Neural cell (in vitro differentiated cells): ENCODE data around the gene HSPA12A. TPM values are rescaled to one million over a fixed set of nuclear protein-coding genes. Genes with fewer than 3 reads are reported as not detected.

Source experiments
- H2AFZ ChIP-seq: fragments of 200-600, 300-800 bp; sonication (generic), shearing (Covaris generic); 2 replicates; pipeline ENCODE4 v1.6.0; 2014; ENCODE audit warnings: low read depth, mild to moderate bottlenecking, antibody characterized with exemption, low read length, moderate library complexity
- H3F3A ChIP-seq: fragments of 200-600 bp; shearing (Covaris generic); 2 replicates; pipeline ENCODE4 v1.6.1; 2016; ENCODE audit warnings: mild to moderate bottlenecking, moderate library complexity, mixed read lengths, antibody characterized with exemption, low read length; ENCODE audit not compliant: insufficient read depth, poor library complexity, severe bottlenecking
- H3K27ac ChIP-seq: fragments of 200-600, 300-800 bp; sonication (generic), shearing (Covaris generic); 2 replicates; pipeline ENCODE4 v1.5.1; 2014; ENCODE audit warnings: mild to moderate bottlenecking, low read length, moderate library complexity
- H3K27me3 ChIP-seq: fragments of 300-800, 200-600 bp; sonication (generic), shearing (Covaris generic); 2 replicates; pipeline ENCODE4 v1.6.0; 2014; ENCODE audit warnings: mild to moderate bottlenecking, low read depth, low read length, moderate library complexity; ENCODE audit not compliant: insufficient read depth
- H3K36me3 ChIP-seq: fragments of 300-800, 200-600 bp; sonication (generic), shearing (Covaris generic); 2 replicates; pipeline ENCODE4 v1.5.1; 2014; ENCODE audit warnings: mild to moderate bottlenecking, antibody characterized with exemption, low read length, moderate library complexity; ENCODE audit not compliant: insufficient read depth
- H3K4me2 ChIP-seq: fragments of 300-800, 200-600 bp; sonication (generic), shearing (Covaris generic); 2 replicates; pipeline ENCODE4 v1.6.0; 2014; ENCODE audit warnings: mild to moderate bottlenecking, low read length
- H3K4me3 ChIP-seq: fragments of 300-800, 200-600 bp; sonication (generic), shearing (Covaris generic); 2 replicates; pipeline ENCODE4 v1.5.1; 2014; ENCODE audit warnings: mild to moderate bottlenecking, low read length, moderate library complexity
- H3K79me2 ChIP-seq: fragments of 200-600 bp; shearing (Covaris generic); replicated peaks from 2 replicates; pipeline ENCODE4 v1.6.0; 2014; ENCODE audit warnings: mild to moderate bottlenecking, low read length, moderate library complexity; ENCODE audit not compliant: insufficient read depth
- H3K9ac ChIP-seq: fragments of 300-800, 200-600 bp; sonication (generic), shearing (Covaris generic); 2 replicates; pipeline ENCODE4 v1.6.1; 2016; ENCODE audit warnings: mild to moderate bottlenecking, low read length, mixed read lengths
- H3K9me2 ChIP-seq: fragments of 200-600 bp; shearing (Covaris generic); 2 replicates; pipeline ENCODE4 v1.6.1; 2016; ENCODE audit warnings: mild to moderate bottlenecking, low read length, mixed read lengths; ENCODE audit not compliant: insufficient read depth
- H3K9me3 ChIP-seq: fragments of 200-600, 300-800 bp; sonication (generic), shearing (Covaris generic); 2 replicates; pipeline ENCODE4 v1.6.1; 2016; ENCODE audit warnings: mild to moderate bottlenecking, mixed run types, low read length, moderate library complexity, mixed read lengths
- H4K20me1 ChIP-seq: fragments of 200-600 bp; shearing (Covaris generic); 2 replicates; pipeline ENCODE4 v1.6.1; 2016; ENCODE audit warnings: mild to moderate bottlenecking, mixed run types; ENCODE audit not compliant: insufficient read depth
- EP300 ChIP-seq: fragments of 450-650 bp; conservative IDR thresholded peaks from 2 replicates; pipeline ENCODE4 v1.6.1; 2014; ENCODE audit warnings: antibody characterized with exemption, mild to moderate bottlenecking, moderate library complexity; ENCODE audit not compliant: poor library complexity, severe bottlenecking
- EZH2 ChIP-seq: fragments of 200-600, 300-800 bp; shearing (Covaris generic), sonication (generic); IDR thresholded peaks from 2 replicates; pipeline ENCODE4 v1.6.1; 2014; ENCODE audit warnings: antibody characterized with exemption, low read length, borderline replicate concordance, mild to moderate bottlenecking; ENCODE audit not compliant: insufficient read depth, poor library complexity, severe bottlenecking
- MXI1 ChIP-seq: fragments of 450-650 bp; conservative IDR thresholded peaks from 2 replicates; pipeline ENCODE4 v1.6.1; 2014; ENCODE audit warnings: antibody characterized with exemption, mild to moderate bottlenecking; ENCODE audit not compliant: poor library complexity, severe bottlenecking
- POLR2AphosphoS5 ChIP-seq: IDR thresholded peaks from 2 replicates; pipeline ENCODE4 v1.6.1; 2012
- RAD21 ChIP-seq: fragments of 450-650 bp; conservative IDR thresholded peaks from 2 replicates; pipeline ENCODE4 v1.6.1; 2014; ENCODE audit warnings: antibody characterized with exemption, mild to moderate bottlenecking, moderate library complexity
- SMC3 ChIP-seq: fragments of 450-650 bp; conservative IDR thresholded peaks from 2 replicates; pipeline ENCODE4 v1.6.1; 2014; ENCODE audit warnings: antibody characterized with exemption, mild to moderate bottlenecking, moderate library complexity; ENCODE audit not compliant: poor library complexity
- TAF1 ChIP-seq: IDR thresholded peaks from 2 replicates; pipeline ENCODE4 v1.6.1; 2012; ENCODE audit warnings: low read depth
- polyA plus RNA-seq: library from polyadenylated mRNA; depleted of rRNA; stranded (reverse); fragments of >200 nt; gene quantifications from 2 replicates; pipeline ENCODE4 v1.2.3, GENCODE V29; 2014
- TF ChIP-seq, protein P1 (sequence below): IDR thresholded peaks from 2 replicates; pipeline ENCODE4 v1.6.1; 2012; ENCODE audit warnings: borderline replicate concordance
- TF ChIP-seq, protein P2 (sequence below): fragments of 450-650 bp; IDR thresholded peaks from 2 replicates; pipeline ENCODE4 v1.5.1; 2014; ENCODE audit warnings: antibody characterized with exemption, mild to moderate bottlenecking, moderate library complexity; ENCODE audit not compliant: poor library complexity, severe bottlenecking

HSPA12A gene
- polyA plus RNA-seq, 1 donor from 2014 or later, result 5.9 TPM

DNA sequence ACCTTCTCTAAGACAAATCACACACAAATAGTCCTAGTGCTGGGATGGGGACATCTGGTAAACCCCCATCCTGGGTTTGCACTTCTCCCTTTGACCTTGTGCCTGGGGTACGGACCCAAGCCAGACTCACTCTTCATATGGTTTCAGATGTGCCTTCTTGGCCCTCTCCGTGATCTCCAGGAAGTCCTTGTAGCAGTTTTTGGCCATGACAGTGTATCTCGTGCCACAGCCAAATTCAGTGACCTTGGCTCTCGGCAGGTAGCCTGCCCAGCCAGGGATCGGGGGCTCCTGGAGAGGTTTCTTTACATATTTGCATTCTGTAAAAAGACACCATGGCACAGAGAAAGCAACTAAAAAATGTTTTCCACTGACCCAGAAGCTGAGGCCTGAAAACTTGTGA lies 77.7 kb downstream of the HSPA12A start:
- H3K36me3 ChIP-seq, result no peaks in the 10 kb centered on the region
- H3K9me3 ChIP-seq, result peaks cover 6% of the 10 kb centered on the region
- H3K9me2 ChIP-seq, result no peaks in the 10 kb centered on the region
- no peak overlapping the region for H3K4me2 ChIP-seq
- H3K27ac ChIP-seq, result no peak overlapping the region
- H3K79me2 ChIP-seq, result no peaks in the 10 kb centered on the region
- peaks cover 7% of the 10 kb centered on the region for H3K27me3 ChIP-seq
- H2AFZ ChIP-seq, result no peak overlapping the region
- no peak overlapping the region for H3K9ac ChIP-seq
- H3K4me3 ChIP-seq, result no peak overlapping the region
- TF ChIP-seq, protein P1, sequence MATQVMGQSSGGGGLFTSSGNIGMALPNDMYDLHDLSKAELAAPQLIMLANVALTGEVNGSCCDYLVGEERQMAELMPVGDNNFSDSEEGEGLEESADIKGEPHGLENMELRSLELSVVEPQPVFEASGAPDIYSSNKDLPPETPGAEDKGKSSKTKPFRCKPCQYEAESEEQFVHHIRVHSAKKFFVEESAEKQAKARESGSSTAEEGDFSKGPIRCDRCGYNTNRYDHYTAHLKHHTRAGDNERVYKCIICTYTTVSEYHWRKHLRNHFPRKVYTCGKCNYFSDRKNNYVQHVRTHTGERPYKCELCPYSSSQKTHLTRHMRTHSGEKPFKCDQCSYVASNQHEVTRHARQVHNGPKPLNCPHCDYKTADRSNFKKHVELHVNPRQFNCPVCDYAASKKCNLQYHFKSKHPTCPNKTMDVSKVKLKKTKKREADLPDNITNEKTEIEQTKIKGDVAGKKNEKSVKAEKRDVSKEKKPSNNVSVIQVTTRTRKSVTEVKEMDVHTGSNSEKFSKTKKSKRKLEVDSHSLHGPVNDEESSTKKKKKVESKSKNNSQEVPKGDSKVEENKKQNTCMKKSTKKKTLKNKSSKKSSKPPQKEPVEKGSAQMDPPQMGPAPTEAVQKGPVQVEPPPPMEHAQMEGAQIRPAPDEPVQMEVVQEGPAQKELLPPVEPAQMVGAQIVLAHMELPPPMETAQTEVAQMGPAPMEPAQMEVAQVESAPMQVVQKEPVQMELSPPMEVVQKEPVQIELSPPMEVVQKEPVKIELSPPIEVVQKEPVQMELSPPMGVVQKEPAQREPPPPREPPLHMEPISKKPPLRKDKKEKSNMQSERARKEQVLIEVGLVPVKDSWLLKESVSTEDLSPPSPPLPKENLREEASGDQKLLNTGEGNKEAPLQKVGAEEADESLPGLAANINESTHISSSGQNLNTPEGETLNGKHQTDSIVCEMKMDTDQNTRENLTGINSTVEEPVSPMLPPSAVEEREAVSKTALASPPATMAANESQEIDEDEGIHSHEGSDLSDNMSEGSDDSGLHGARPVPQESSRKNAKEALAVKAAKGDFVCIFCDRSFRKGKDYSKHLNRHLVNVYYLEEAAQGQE, result no peak
- TF ChIP-seq TAF1, result no peak
- TF ChIP-seq EP300, result no peak
- TF ChIP-seq EZH2, result no peak
- no peaks in the 10 kb centered on the region for H3F3A ChIP-seq
- no peaks in the 10 kb centered on the region for H4K20me1 ChIP-seq

DNA sequence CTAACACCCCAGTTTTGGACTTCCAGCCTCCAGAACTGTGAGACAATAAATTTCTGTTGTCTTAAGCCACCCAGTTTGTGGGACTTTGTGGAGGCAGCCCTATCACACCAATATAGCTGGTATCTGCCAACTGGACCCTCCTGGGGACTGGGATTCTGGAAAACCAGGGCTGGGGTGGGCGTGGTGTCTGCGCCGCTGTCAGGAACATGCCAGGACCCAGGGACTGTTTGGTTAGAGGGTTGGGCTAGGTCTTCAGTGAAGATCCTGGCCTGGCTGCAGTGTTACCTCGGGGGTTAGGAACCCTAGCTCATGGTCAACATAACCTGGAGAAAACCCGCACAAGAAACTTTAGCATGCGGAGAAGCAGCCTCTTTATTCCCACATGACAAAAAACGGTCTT lies 79.0 kb downstream of the HSPA12A start:
- Histone ChIP-seq H3K4me3 (no peak overlapping the region), H3F3A (no peaks in the 10 kb centered on the region), H4K20me1 (no peaks in the 10 kb centered on the region), H3K36me3 (no peaks in the 10 kb centered on the region), H3K9me3 (peaks cover 6% of the 10 kb centered on the region), H3K79me2 (no peaks in the 10 kb centered on the region), H3K9ac (no peak overlapping the region), H3K27ac (no peak overlapping the region), H3K27me3 (no peaks in the 10 kb centered on the region), H2AFZ (no peak overlapping the region), H3K9me2 (no peaks in the 10 kb centered on the region), H3K4me2 (no peak overlapping the region)
- TF ChIP-seq TAF1, result no peak

DNA sequence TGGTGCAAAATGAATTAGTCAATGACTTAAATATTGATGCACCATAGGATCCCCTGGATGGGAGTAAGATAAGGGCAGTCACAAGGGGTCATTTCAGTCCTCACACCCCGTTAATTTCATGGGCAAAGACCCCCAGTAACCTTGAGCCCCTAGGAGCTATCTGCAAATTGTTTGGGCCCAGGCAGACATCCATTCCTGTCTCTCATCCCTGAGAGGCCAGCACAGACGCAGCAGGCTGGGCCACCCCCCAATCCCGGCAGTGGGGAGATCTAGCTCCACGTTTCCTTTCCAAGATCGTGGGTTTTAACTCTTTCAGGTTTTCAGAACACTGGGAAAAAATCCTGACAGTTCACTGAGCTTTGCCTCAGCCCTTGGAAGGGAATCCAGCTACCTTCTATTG lies 81.5 kb downstream of the HSPA12A start:
- no peaks in the 10 kb centered on the region for H4K20me1 ChIP-seq
- no peak overlapping the region for H3K4me2 ChIP-seq
- no peaks in the 10 kb centered on the region for H3K36me3 ChIP-seq
- H3K9me3 ChIP-seq, result no peaks in the 10 kb centered on the region
- no peak for TF ChIP-seq EP300
- no peak for TF ChIP-seq MXI1
- TF ChIP-seq EZH2, result no peak
- TF ChIP-seq RAD21, result no peak
- no peak for TF ChIP-seq TAF1
- TF ChIP-seq, protein P2, sequence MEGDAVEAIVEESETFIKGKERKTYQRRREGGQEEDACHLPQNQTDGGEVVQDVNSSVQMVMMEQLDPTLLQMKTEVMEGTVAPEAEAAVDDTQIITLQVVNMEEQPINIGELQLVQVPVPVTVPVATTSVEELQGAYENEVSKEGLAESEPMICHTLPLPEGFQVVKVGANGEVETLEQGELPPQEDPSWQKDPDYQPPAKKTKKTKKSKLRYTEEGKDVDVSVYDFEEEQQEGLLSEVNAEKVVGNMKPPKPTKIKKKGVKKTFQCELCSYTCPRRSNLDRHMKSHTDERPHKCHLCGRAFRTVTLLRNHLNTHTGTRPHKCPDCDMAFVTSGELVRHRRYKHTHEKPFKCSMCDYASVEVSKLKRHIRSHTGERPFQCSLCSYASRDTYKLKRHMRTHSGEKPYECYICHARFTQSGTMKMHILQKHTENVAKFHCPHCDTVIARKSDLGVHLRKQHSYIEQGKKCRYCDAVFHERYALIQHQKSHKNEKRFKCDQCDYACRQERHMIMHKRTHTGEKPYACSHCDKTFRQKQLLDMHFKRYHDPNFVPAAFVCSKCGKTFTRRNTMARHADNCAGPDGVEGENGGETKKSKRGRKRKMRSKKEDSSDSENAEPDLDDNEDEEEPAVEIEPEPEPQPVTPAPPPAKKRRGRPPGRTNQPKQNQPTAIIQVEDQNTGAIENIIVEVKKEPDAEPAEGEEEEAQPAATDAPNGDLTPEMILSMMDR, result no peak
- no peak for TF ChIP-seq SMC3
- no peak for TF ChIP-seq POLR2AphosphoS5
- TF ChIP-seq, protein P1, result no peak
- no peaks in the 10 kb centered on the region for H3K9me2 ChIP-seq
- H3K9ac ChIP-seq, result no peak overlapping the region
- H3K4me3 ChIP-seq, result no peak overlapping the region
- no peaks in the 10 kb centered on the region for H3K79me2 ChIP-seq
- no peaks in the 10 kb centered on the region for H3K27me3 ChIP-seq
- no peaks in the 10 kb centered on the region for H3F3A ChIP-seq
- H3K27ac ChIP-seq, result no peak overlapping the region
- H2AFZ ChIP-seq, result no peak overlapping the region
